Urinary bladder (tissue), 4 donors: ENCODE data around the gene DCLK1. TPM values are rescaled to one million over a fixed set of nuclear protein-coding genes. Genes with fewer than 3 reads are reported as not detected.
A peak's percentile ranks its signal among the peaks of the same experiment; 100 is the strongest.

Experiments
- DNase-seq: peaks from one replicate; pipeline ENCODE4 v3.0.0-alpha.2; 2015; ENCODE audit errors: extremely low spot score
- H3K27ac ChIP-seq: one replicate; pipeline ENCODE4 v1.5.1; 2013; ENCODE audit warnings: low read depth, mild to moderate bottlenecking, moderate library complexity
- H3K36me3 ChIP-seq: one replicate; pipeline ENCODE4 v1.6.1; 2013; ENCODE audit warnings: mild to moderate bottlenecking, moderate library complexity; ENCODE audit not compliant: insufficient read depth
- H3K4me1 ChIP-seq: one replicate; pipeline ENCODE4 v1.6.1; 2013; ENCODE audit warnings: mild to moderate bottlenecking, moderate library complexity; ENCODE audit not compliant: insufficient read depth
- H3K4me3 ChIP-seq: one replicate; pipeline ENCODE4 v1.5.1; 2013; ENCODE audit warnings: low read depth, low read length
- whole genome bisulfite sequencing: extraction: QIAGEN DNeasy Blood & Tissue Kit; methylation state at CpG from one replicate; pipeline ENCODE4 v1.1.7; 2013; 5-methylcytosine and 5-hydroxymethylcytosine counted together
- polyA plus RNA-seq: library from polyadenylated mRNA; stranded (reverse); fragments of 200-250 nt; gene quantifications from one replicate; pipeline ENCODE4 v1.2.3, GENCODE V29; 2013
- total RNA-seq: library from RNA; depleted of rRNA; stranded (reverse); fragments of >200 nt; gene quantifications from one replicate; pipeline ENCODE4 v1.2.3, GENCODE V29; 2014
- donor health status: healthy with polysubstance abuse.
- donor health status: healthy.

The DCLK1 gene
- total RNA-seq (89.1 TPM), polyA plus RNA-seq (6.5 TPM)

DNA sequence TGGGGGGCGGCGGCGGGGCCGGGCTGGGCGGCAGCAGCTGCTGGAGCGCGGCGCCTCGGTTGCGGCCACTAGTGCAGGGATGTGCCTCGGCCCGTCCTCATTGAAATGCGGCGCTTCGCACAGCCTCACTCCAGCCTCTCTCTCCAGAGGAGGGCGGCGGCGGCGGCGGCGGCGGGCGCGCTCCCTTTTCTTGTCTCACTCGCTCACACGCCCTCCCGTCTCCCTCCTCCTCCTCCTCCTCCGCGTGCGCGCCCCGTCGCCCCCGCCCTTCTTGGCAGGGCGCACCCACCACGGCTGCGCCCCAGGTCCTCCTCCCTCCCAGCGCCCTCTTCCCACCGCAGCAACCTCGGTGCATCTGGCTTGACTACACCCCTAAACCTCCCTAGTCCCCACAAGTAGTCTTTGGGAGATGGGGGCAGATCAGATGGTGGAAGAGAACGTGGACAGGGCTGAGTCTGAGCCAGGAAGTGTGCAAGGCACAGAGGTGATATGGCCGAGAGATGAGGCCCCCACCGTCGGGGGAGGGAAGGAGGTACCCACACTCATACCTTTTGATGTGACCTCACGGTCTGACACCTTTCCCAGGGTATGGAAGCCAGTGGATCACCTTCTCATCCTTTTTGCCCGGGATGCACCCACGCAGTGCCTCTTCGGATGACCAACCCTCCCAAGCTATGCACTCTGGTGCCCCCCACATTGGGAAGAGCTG, at the start of gene DCLK1:
Gene DCLK1 (minus strand): TSS at position 161 of the 709 bp plus-strand sequence.
- H3K4me3 ChIP-seq, result peak within 1 kb of the TSS; percentile 71
- H3K27ac ChIP-seq, result no peak within 1 kb of the TSS
- H3K4me1 ChIP-seq, result no peaks in the 10 kb centered on the region
- WGBS, result 7% methylated on average over 47 of the region's 48 CpGs
- DNase-seq, result no peak
- H3K36me3 ChIP-seq, result no peaks in the 10 kb centered on the region

DNA sequence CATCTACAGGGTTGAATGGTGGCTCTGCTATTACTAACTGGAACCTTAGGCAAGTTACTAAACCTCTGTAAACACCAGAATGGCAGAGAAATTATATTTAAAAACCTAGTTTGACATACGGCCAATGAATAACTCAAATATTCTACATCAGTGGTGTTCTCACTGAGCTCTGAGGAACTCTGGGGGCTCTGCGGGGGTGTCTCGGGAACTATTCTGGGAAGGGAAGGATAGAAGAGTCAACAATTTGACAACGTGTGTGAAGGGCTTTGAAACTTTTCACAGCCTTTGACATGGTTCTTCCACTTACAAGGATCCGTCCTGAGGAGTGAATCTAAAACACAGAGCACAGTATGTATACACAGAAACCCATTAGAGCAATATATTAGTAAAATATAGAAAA, 44.4 kb upstream of the DCLK1 start:
- Histone ChIP-seq H3K4me1 (no peaks in the 10 kb centered on the region), H3K4me3 (no peak overlapping the region), H3K36me3 (peaks cover 2% of the 10 kb centered on the region), H3K27ac (no peak overlapping the region)
- WGBS, result 84% methylated on average over 5 of the region's 5 CpGs
- no peak for DNase-seq

DNA sequence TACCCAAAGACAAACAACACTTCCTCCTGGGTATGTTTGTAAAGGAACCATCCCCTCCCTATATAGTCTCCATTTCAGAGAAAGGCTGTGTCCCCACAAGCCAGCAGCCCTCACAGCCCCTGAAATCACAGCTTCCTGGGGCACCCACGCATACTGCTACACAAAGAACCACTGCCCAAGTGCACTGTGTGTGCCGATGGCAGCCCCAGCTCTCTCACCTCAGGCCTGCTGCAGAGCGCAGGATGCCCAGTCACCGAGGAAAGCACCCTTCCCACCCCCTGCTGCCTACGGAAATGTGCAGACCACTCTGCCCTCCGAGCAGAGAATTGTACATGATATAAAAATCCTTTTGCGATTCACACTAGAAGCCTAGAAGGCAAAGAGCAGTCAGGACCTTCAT, 43.7 kb upstream of the DCLK1 start:
- 79% methylated on average over 7 of the region's 7 CpGs for WGBS
- no peaks in the 10 kb centered on the region for H3K4me1 ChIP-seq

DNA sequence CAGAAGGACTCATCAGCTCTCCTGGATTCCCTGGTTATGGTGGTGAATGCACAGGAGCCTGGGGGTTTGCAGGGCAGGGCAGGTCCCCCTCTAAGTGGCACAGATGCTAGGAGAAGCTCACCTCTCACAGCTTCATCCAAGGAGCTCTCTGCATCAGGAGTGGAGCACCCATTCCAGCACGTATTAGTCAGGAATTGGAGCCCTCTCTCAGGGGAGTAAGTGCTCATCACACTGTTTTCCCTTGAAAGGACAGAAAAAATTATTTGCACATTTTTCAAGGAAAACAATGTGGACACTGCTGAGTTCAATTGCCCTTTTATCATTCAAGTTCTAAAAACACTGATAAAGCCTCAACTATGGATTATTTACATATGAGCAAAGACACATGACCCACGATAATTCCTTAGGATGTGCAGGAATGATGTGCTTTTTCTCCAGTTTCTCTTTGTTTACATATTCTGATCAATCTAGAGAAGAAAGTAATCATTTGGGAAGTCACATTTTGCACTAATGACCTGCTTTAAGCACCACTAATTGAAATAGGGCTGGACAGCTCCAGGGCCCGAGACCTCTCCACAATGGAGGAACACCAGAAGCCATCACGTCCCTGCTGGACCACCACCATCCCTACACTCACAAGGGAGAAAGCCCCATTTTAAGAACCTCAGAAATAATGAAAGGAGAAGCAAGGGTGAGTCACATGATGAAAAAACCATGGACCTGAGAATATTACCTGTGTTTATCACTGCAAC, 42.6 kb upstream of the DCLK1 start:
- Histone ChIP-seq H3K4me1 (no peaks in the 10 kb centered on the region), H3K4me3 (no peak overlapping the region), H3K27ac (no peak overlapping the region), H3K36me3 (peaks cover 2% of the 10 kb centered on the region)
- no peak for DNase-seq
- whole genome bisulfite sequencing, result 80% methylated on average over 4 of the region's 4 CpGs

More for the DNA sequence above, 43.7 kb upstream of the DCLK1 start:
- Histone ChIP-seq H3K27ac (no peak overlapping the region), H3K36me3 (peaks cover 2% of the 10 kb centered on the region), H3K4me3 (no peak overlapping the region)
- no peak for DNase-seq

DNA sequence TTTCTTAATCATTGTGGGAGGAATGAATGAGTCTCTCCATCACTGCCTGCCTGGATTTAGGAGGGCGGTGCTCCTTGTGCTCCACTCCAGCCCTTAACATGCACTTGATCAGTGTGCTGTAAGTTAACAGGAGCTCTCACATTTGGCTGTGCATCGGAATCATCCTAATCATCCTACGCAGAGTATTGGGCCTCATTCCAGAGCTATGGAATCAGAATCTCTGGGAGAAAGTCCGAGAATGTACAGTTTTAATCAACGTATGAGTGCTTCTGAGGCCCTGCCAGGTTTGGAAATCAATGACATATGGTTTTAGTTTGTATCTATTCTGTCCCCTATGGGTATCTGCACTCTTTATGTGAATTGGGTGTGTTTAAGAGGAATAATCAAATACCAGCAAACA, 34.9 kb upstream of the DCLK1 start:
- Histone ChIP-seq H3K36me3 (no peaks in the 10 kb centered on the region), H3K27ac (no peak overlapping the region), H3K4me1 (no peaks in the 10 kb centered on the region), H3K4me3 (no peak overlapping the region)
- peak; percentile 58 for DNase-seq
- WGBS, result 80% methylated on average over 5 of the region's 5 CpGs

DNA sequence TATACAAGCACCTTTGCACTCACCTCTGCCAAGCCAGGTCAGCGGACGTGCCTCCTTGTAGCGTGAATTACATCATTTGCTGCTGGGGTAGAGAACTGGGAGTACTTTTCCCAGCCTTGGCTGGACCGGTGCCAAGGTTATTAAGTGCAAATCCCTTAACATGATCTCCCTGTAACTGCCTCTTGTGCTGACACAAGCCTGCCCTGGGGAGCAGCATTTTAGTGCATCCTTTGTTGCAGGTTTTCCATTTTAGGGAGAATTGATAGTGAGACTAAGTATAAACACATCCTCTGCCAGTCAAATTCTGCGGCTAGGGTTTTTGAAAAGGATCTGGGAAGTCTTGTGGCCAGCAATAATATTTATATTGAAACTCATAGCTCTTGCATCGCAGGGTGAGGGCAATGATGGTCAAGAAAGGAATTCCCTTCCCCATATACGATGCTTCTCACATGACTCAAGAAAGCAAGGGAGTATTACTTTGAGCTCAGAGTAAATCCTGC, 32.7 kb upstream of the DCLK1 start:
- WGBS, result 29% methylated on average over 7 of the region's 7 CpGs
- no peak overlapping the region for H3K4me3 ChIP-seq
- no peak for DNase-seq
- no peaks in the 10 kb centered on the region for H3K4me1 ChIP-seq
- H3K36me3 ChIP-seq, result no peaks in the 10 kb centered on the region
- H3K27ac ChIP-seq, result no peak overlapping the region

DNA sequence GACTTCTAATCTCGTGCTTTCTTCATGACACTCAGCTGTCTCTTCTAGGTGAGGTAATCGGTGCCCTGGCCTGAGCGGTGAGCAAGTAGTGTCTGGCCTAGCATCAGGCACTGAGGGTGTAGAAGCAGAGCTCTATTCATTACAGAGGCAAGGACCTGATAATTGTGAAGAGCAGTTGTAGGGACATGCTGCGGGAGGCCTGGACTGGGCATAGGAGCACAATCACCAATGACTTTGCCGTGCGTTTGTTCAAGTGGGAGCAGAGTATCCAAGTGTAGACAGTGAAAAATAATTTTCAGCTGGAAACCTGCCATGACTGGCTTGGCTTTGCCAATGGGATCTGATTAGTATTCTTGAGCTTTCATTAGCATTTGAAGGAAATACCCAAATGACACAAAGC, 32.1 kb upstream of the DCLK1 start:
- Histone ChIP-seq H3K36me3 (no peaks in the 10 kb centered on the region), H3K4me3 (no peak overlapping the region), H3K4me1 (no peaks in the 10 kb centered on the region), H3K27ac (no peak overlapping the region)
- DNase-seq, result no peak
- 85% methylated on average over 6 of the region's 6 CpGs for WGBS

DNA sequence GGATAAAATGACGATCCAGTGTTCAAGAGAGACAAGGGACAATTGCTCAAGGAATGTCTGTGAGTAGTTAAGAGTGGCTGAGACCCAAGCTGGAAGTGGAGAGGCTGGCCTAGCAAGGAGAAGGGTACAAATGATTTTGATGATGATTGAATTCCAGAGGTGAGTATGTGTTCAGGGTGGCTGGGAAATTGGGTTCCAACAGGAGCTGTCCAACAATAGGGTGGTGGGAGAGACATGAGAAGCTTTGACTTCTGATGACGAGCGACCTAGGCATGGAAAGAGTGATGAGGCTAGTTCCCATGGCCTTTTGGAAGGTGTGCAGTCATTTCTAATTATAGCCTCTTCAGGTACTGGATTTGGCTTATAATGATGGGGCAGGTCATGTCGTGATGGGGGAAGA, 29.1 kb upstream of the DCLK1 start:
- H3K36me3 ChIP-seq, result no peaks in the 10 kb centered on the region
- no peaks in the 10 kb centered on the region for H3K4me1 ChIP-seq
- no peak for DNase-seq
- 88% methylated on average over 4 of the region's 4 CpGs for WGBS
- no peak overlapping the region for H3K4me3 ChIP-seq
- no peak overlapping the region for H3K27ac ChIP-seq

DNA sequence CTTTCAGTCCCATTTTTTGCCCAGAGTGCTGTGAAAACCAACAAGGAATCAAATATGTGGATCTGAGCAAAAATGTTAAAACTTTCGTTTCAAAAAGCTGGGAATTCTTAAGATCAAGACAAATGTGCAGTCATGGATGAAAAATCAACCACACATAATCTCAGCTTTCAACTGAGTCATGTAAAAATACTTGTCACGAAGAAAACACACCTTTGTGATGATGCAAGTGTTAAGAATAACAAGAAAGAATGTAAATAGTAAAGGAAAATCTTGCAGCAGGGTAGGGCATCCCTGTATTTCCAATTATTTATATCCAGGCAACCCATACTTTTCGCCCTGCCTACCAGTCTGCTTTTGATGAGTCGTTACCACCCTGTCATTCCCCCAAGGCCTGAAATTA, 27.4 kb upstream of the DCLK1 start:
- DNase-seq, result no peak
- H3K27ac ChIP-seq, result no peak overlapping the region
- H3K4me3 ChIP-seq, result no peak overlapping the region
- no peaks in the 10 kb centered on the region for H3K4me1 ChIP-seq
- no peaks in the 10 kb centered on the region for H3K36me3 ChIP-seq
- 83% methylated on average over 4 of the region's 4 CpGs for WGBS

DNA sequence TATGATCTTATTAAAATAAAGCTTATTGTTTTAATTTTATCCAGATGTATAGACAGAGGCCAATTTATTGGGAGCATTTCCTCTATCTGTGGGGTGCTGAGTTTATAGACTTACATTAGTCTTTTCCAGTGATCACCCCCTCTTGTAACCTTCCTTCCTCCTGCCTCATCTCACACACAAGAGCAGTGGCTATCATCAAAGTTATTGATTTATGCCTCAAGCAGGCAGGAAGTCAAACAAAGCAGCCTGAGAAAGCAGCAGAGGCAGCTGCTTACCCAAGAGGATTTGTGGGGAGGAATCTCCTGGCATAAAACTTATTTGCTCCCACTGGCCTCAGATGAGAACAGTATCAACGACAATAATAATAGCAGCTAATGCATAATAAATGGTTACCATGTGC, 26.3 kb upstream of the DCLK1 start:
- Histone ChIP-seq H3K27ac (no peak overlapping the region), H3K4me1 (no peaks in the 10 kb centered on the region), H3K36me3 (no peaks in the 10 kb centered on the region), H3K4me3 (no peak overlapping the region)
- DNase-seq, result no peak
- 33% methylated on average over 1 of the region's 1 CpG for WGBS

DNA sequence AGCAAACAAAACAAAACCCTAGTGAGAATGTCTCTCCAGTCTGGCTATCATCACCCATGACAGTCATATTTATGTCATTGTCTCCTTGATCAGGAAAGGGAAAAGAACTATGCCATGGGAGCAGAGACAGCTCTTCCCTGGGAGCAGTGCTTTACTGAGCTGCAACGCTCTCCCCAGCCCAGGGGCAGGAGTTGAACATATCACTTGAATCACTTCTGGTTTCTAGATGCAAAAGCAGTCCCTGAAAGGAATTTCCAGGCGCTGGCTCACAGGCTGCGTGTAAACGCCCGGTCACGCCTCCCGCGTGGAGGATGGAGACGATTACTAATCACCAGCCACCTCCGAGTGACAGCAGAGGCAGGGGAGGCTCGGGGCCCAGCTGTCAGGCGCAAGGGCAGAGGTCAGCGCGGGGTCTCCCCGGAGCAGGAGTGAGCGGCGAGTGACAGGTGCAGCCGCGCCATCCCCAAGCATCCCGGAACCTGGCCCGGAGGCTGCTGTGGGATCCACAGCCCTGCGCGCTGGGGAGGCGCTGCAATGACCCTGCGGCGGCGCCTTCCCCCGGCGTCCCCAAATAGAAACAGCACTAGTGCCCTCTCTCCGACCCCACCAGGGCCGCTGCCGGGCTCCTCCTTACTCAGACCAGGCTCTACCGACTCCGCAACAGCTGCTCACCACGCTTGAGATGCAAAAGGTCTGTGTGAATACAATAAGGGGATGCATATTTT, 23.5 kb upstream of the DCLK1 start:
- 10% methylated on average over 35 of the region's 35 CpGs for WGBS
- Histone ChIP-seq H3K27ac (no peak overlapping the region), H3K4me3 (no peak overlapping the region), H3K36me3 (no peaks in the 10 kb centered on the region), H3K4me1 (no peaks in the 10 kb centered on the region)
- no peak for DNase-seq

DNA sequence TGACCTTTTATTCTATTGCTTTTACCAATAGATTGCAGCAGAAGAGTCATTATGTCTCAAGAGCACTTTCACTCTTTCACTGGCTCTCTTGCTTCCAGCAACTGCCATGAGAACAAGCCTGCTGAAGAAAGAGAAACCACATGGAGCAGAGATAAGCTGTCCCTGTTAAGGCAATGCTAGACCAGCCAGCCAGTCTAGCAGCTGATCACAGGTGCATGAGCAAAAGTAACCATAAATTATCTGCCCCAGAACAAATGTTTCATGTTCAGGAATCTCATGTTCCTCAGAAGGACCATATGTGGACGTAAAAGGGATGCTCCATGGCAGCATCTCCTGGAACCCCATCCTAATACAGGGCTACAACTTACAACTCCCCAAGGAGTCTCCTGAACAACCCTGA, 20.4 kb upstream of the DCLK1 start:
- Histone ChIP-seq H3K4me3 (no peak overlapping the region), H3K36me3 (no peaks in the 10 kb centered on the region), H3K4me1 (no peaks in the 10 kb centered on the region), H3K27ac (no peak overlapping the region)
- 85% methylated on average over 1 of the region's 1 CpG for WGBS
- DNase-seq, result no peak

DNA sequence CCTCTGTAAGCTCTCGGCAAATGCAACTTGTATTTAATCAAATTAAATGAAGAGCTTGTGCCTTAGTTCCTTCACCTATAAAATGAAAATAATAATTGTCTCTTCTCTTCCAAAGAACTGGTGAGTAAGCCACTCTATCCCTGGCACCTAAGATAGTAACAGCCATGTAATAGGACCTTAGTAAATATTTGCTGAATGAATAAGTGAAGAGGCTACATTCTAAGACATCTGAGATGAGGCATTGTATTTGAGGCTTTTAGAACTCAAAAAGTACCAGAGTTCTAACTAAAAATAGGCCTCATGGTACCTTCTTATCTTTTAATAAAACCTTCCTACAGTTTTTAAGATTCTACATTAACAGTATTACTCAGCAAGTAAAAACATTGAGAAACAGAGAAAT, 17.3 kb upstream of the DCLK1 start:
- DNase-seq, result no peak
- Histone ChIP-seq H3K27ac (no peak overlapping the region), H3K4me1 (no peaks in the 10 kb centered on the region), H3K4me3 (no peak overlapping the region), H3K36me3 (no peaks in the 10 kb centered on the region)
- WGBS, result 95% methylated on average over 1 of the region's 1 CpG

DNA sequence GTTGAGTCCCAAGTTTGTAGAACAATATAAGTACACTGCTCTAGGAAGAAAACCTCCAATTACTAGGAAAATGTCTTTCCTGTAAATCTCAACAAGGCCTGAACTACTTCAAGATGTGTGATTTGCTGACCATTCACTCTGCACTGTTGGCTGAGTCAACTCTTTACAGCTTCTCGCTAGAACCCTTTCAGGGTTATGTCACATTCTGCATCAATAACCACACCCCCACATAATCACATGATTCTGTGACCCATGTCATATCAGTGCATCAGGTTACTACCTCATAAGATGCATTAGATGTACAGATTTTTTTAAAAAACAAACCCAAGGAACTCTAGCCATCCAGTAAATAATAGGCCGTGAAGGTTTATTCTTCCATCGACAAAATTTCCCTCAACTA, 16.1 kb upstream of the DCLK1 start:
- Histone ChIP-seq H3K36me3 (no peaks in the 10 kb centered on the region), H3K4me3 (no peak overlapping the region), H3K27ac (no peak overlapping the region), H3K4me1 (no peaks in the 10 kb centered on the region)
- 94% methylated on average over 3 of the region's 3 CpGs for WGBS
- DNase-seq, result no peak
